PC-9 (cell line): ENCODE results near the gene PCGF1.

Experiments
- CTCF ChIP-seq: fragments of 200-600 bp; sonication (generic); conservative IDR thresholded peaks from 2 replicates; pipeline ENCODE4 v1.6.1; 2017; ENCODE audit warnings: mixed run types, antibody characterized with exemption, mild to moderate bottlenecking, moderate library complexity
- EZH2 ChIP-seq: fragments of 200-600 bp; sonication (generic); IDR thresholded peaks from 2 replicates; pipeline ENCODE4 v1.8.0; 2017; ENCODE audit warnings: antibody characterized with exemption, low read depth

GRCh38 chr2:74515271-74515980 is 7.9 kb upstream of the PCGF1 start:
- TF ChIP-seq EZH2 (no peak), CTCF (no peak)
